Retina (tissue), 1 donor: ENCODE measurements around the gene UBXN1.
"Not testable (repeated sequence)": the region's sequence is repeated elsewhere in the genome, so short reads cannot be mapped to it uniquely, and the experiment has no call there.

ENCODE experiments used
- DNase-seq: peaks from one replicate; pipeline ENCODE4 v3.0.0-alpha.2; 2016

The UBXN1 gene

GRCh38 chr11:62707277-62707861 is 28.5 kb upstream of the UBXN1 start, which contains the start of the genes BSCL2 and GNG3:
BSCL2 (minus strand) TSS chr11:62707424; CDS start chr11:62707195, 229 bp downstream.
GNG3 (plus strand) TSS chr11:62707676; CDS start chr11:62708296, 620 bp downstream.
- peak; percentile 91 for DNase-seq

GRCh38 chr11:62706850-62707247 is 28.0 kb upstream of the UBXN1 start:
- no peak for DNase-seq

GRCh38 chr11:62705880-62706849 is 27.3 kb upstream of the UBXN1 start:
- peak; percentile 96 for DNase-seq

- no peak for DNase-seq
Observed at GRCh38 chr11:62705413-62705812, 26.5 kb upstream of the UBXN1 start.

- DNase-seq = not testable (repeated sequence)
Observed at GRCh38 chr11:62703921-62704320, 25.0 kb upstream of the UBXN1 start.

- no peak for DNase-seq
Observed at GRCh38 chr11:62702246-62702645, 23.4 kb upstream of the UBXN1 start.

GRCh38 chr11:62694455-62695167 is 15.7 kb upstream of the UBXN1 start:
- peak; percentile 74 for DNase-seq

GRCh38 chr11:62693624-62694023 is 14.8 kb upstream of the UBXN1 start:
- DNase-seq = not testable (repeated sequence)

GRCh38 chr11:62689421-62690183 is 10.7 kb upstream of the UBXN1 start, which contains the start of gene LRRN4CL:
LRRN4CL (minus strand) TSS chr11:62689530; CDS start chr11:62688508, 1,022 bp downstream.
- DNase-seq = no peak

- no peak for DNase-seq
Observed at GRCh38 chr11:62688491-62688890, 9.6 kb upstream of the UBXN1 start.

GRCh38 chr11:62687508-62688396 is 8.9 kb upstream of the UBXN1 start:
- peak; percentile 76 for DNase-seq

GRCh38 chr11:62682518-62682917 is 3.6 kb upstream of the UBXN1 start:
- DNase-seq = no peak

- DNase-seq = no peak
Observed at GRCh38 chr11:62680825-62681240, 2.0 kb upstream of the UBXN1 start.

- DNase-seq = no peak
Observed at GRCh38 chr11:62678433-62678769, 472 bp downstream of the UBXN1 start.

GRCh38 chr11:62677714-62678113 is 1.2 kb downstream of the UBXN1 start:
- DNase-seq = no peak

GRCh38 chr11:62677156-62677555 is 1.7 kb downstream of the UBXN1 start:
- no peak for DNase-seq

GRCh38 chr11:62676698-62677097 is 2.2 kb downstream of the UBXN1 start:
- DNase-seq = no peak

- not testable (repeated sequence) for DNase-seq
Observed at GRCh38 chr11:62675415-62675814, 3.5 kb downstream of the UBXN1 start.

- DNase-seq = no peak
Observed at GRCh38 chr11:62673196-62673525, 5.7 kb downstream of the UBXN1 start.

GRCh38 chr11:62671608-62672389 is 7.1 kb downstream of the UBXN1 start, which contains the start of the genes LBHD1 and UQCC3:
LBHD1 (minus strand) TSS chr11:62672267; CDS start chr11:62670031, 2,236 bp downstream.
UQCC3 (plus strand) TSS chr11:62671673; CDS start chr11:62671746, 73 bp downstream.
- peak; percentile 97 for DNase-seq
